Fibroblast of upper back skin (primary cell): ENCODE data around the gene CSRP3.
"Not testable (repeated sequence)": the region's sequence is repeated elsewhere in the genome, so short reads cannot be mapped to it uniquely, and the experiment has no call there.

Experiments
- DNase-seq: peaks from one replicate; pipeline ENCODE4 v3.0.0-alpha.2; 2013

CSRP3 gene

DNA sequence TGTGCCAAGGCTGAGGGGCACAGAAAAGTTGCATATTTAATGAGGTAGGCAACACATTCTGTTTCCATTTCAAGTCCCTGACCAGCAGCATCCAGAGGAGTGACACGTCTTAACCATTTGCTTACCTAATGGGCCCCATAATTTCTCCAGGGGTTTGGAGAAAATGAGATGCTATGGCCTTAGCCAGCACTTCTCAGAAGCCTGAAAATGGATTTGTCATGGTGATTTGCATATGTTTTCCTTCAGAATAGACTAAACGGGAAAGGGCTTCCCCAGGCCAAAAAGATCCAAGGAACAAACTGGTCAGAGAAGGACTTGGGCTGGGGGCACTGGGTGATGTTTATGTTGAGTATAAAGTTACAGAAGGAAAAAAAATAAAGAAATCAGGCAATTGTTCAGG, 16.7 kb downstream of the CSRP3 start:
- no peak for DNase-seq

DNA sequence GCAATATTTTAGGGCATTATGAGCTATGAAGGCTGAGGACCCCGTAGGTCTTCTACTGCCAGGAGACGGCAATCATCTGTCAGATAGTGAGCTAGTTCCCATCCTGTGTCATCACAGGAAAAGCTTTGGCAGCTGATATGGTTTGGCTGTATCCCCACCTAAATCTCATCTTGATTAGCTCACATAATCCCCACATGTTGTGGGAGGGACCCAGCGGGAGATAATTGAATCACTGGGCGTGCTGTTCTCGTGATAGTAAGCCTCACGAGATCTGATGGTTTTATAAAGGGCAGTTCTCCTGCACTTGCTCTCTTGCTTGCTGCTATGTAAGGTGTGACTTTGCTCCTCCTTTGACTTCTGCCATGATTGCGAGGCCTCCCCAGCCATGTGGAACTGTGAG, 18.1 kb downstream of the CSRP3 start:
- peak; percentile 23 for DNase-seq

DNA sequence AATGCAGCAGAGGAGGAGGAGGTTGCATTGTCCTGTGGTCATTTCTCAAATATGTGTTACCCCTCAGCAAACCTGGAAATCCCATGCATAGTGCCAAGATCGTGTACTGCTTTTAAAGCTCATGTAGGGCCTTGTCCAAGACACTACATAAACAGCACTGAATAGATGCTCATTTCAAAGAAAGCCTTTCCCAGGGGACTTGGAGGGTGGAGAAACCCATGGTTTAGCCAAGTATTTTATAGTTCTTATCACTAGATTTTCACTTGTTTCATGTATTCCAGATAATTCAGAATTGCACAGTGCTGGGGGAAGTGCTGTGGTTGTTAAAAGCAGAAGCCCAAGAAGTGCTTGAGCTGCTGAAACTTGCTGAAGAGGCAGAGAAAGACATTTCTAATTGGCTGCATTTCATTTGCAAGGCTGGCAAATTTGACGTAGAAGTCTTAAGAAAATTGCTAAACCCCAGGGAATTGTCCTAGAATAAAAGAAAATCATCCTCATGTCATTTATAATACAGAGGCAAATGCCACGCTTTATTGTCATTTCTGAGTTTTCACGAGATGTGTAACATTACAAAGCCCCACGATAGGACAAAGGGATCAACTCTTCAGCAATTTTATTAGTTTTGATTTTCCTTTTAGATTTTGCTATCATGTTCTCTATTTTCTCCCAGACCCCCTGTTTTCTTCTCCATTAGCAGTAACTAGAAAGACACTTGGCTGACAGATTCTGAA, 20.1 kb downstream of the CSRP3 start:
- DNase-seq: no peak

DNA sequence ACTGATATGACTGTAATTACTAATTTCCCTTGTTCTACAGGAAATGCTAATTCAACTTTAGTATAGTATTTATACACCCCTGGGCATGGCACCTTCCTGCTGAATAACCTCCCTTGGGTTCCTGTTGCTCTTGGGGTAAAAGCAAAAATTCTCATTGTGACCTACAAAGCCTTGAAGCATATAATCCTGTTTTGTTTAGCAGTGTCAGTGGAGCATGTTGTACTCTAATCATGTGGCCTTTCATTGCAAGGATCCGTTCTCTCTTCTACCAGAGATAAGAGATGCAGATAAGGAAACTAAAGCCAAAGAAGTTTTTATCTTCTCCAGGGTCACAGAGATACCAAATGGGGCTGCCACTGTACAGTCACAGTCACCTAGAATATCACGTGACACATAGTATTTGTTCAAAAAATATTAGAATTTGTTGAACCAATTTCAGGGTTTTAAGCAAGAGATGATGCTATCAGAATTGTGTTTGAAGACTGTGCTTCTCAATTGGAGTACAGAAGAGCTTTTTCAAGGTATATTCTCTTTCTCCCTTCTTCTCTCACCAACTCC, 25.1 kb downstream of the CSRP3 start:
- DNase-seq: no peak

DNA sequence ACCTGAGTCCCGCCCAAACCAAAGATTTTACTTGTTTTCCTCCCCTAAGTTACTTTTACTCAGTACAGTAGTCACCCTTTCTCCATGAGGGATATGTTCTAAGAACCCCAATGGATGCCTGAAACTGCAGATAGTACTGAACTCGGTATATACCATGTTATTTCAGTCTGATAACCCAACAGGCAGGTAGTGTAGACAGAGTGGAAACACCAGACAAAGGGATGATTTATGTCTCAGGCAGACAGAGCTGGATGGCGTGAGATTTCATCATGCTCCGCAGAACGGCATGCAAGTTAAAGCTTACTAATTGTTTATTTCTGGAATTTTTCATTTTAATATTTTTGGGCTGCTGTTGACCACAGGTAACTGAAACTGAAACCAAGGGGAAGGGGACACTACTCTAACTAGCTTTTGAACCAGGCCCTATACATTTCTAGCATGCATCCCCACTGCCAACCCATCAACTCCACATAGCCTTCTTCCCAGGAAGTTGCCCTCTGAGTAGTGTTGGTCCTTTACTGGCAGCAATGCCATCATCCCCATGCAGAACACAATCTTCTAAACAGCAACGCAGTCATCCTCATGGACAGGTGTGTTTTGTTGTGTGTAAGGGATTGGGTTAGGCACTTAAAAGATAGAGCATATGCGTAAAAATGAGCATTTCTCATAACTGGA, 27.7 kb downstream of the CSRP3 start:
- no peak for DNase-seq

DNA sequence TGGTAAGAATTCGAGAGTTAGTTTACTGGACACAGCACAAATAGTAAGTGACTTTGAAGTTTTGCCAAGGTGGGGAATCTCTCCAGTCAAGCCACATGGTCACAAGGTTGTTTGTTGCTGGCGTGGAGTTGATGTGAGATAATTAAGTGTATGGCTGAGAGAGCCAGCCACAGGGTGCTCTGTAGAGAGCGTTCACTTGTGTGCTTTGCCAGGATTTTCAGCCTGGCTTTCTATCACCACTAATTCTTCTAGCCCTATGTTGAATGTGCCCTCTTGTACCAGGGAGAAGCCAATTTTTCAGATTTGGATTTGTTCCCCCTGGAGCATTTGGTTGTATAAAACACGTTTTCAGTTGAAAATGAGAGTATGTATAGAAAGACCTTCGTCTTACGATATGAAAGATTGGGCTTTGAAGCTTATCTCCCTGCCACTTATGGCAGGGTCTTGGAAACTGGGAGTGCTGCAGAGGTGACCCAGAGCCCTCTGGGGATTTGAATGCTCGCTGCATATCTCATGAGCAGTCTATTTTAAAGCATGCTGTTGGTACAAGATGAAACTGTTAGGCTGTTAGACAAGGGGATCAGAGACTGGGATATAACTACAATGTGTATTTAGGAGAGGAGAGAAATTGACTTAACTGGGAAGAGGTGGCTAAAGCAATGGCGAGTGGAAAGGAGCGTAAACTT, 28.6 kb downstream of the CSRP3 start:
- no peak for DNase-seq

DNA sequence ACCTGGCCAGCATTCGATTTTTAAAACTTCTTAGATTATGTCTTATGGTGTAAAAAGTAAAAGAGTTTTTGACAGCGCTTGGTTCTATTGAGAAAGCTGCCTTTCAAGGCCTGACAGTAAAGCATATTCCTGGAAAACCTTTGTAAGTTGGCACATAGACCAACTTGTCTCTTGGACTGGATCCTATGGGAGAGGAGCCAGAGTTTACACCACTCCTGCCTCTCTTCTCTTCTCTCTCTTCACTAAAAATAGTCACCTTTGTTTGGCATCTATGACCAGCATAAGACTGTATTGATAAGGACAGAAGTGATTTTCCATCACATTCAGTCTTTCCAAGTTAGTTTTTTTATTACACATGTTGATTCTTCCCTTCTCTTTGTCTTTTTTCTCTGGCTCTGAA, 33.7 kb downstream of the CSRP3 start:
- no peak for DNase-seq

DNA sequence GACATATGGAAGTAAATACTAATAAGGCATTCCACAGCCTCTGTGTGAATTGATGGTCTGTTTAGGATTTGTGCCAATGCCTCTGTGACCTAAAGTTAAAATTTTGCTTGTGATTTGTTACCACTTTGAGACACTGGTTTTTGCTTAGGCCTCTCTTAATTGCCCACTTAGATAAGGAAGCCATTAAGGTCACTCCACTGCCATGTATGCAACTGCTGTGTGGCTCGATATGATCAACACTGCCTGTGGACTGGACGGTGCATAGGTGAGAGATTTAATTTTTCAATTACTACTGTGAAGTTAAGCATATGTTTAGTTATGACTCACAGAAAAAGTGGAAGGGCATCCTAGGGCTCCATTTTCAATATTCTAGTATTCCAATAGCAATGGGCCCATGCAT, 36.9 kb downstream of the CSRP3 start:
- DNase-seq: no peak

DNA sequence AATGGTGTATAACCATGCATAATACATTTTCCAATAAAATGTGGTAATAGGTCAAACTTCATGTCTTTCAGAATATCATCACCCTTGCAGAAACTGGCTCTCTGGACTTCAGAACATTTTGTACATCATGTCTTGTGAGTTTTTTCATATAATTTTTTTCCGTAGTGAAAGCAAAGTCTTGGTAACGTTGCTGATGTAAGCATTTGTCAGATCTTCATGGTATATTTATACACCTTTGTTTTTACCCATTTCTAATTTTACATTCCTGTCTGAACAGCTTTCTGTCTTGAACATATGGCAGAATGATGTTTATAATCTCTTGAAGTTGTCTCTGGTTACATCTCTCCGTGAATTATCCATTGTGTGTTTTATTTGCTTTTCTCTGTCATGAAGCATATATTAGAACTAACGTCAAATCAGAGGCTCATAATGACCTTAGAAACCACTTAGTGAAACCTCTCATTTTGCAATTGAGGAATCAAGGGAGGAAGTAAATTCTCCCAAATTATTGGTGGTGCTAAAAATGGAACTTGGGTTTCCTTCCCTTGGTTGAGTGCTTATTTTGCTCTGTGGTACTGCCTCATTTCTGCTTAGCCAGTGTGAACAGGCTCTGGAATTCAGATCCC, 37.4 kb downstream of the CSRP3 start:
- no peak for DNase-seq

DNA sequence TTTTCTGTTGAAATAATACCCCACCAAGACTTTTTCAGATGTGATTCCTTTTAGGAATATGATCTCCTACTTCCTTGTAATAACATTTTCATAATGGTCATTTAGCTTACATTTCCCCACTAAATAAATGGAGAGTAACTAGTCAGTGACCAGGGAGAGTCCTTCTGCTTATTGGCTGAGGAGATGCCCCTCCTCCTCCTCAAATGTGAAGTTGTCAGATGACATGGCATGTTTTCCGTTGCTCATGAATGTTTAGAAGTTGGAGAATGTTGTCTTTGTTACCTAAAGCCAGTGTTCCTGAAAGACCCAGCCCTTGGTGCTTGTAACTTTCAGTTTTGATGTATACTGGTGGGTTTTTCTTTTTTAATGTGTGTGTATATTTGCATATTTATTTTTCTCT, 38.2 kb downstream of the CSRP3 start:
- no peak for DNase-seq

DNA sequence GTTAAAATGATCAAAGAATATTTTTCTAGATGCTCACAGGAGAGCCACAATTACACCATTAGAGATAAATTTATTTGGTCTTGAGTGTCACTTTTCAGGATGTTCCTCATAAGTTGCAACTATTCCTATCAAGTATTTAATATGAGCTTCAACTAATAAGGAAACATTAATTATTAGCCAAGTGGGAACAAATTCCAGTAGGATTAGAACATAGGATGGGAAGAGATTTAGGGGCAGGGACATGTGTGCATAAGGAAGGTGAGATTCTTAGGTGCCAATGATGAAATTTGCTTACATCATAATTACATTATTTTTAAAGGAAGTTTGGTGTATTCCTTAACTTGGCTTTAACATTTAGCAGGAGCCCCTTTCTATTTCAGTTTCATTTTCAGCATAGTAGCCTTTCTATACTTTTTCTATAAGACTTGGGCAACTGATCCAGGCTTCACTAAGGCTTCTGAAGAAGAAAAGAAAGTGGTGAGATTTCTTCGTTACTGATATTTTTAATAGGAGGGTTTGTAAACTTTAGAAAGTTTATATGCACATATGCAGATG, 38.8 kb downstream of the CSRP3 start:
- DNase-seq: no peak

DNA sequence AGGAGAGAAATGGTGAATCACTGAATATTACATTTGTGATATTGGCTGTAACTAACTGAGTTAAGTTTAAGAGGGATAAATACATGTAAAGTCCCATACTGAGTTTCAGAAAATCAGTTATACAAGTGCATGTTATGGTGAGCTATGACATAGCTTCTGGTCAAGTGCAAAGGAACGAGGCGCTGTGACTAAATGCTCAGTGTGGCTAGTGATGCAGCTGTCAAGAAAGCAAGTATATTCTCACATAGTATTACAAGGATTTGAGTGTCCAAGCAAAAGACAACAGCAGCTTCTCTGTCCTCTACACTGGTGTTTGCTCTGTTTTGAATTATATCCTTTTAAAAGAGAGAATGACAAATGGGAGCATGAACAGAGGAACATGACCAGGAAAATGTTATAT, 40.1 kb downstream of the CSRP3 start:
- no peak for DNase-seq

DNA sequence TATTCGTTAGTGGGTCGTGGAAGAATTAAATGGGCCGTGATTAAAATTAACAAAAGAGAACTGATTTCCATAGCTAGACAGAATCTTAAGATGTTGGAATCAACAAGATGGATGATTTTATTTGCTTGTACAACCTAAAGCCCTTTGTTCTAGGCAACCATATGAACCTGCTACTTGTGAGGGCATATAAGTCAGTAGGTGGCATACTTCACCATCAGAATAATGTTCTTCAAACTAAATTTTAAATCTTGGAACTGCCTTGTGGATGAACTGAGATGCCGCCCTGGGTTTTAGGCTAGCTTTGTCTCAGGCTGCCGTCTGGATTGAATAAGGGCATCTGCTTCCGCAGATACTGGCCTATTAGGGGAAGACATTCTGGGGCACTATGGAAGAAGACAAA, 40.9 kb downstream of the CSRP3 start:
- DNase-seq: no peak

DNA sequence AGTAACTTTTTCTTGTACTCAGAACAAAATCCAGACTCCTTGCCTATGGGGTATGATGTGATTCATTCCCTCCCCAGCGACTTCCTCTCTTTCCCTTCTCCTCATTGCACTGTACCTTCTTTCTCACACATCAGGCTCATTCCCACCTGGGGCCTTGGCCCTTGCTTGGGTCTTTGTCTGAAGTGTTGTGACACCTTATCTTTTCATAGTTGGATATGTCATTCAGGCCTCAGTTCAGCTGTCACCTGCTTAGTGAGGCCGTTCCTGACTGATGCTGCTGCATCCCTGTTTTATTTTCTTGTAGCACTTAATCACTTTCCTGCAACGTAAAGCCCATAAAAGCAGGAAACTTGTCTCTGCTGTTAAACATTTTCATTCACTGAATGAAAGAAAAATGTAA, 44.9 kb downstream of the CSRP3 start:
- no peak for DNase-seq

DNA sequence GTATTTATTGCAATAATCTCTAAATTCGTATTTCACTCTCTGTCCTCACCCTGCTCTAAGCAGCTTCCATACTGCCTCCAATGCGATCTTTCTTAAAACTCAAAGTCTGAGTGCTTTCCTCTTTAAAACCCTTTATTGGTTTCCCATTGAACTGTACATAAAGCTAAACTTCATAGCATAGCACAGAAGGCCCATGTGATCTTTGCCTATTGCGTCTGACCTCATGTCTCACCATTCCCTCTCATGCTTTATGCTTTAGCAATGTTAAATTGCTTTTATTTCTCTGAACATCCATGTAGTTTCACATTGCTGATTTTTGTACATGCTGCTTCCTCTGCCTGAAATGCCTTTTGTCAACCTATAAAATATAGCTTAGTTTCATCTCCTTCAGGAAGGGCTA, 56.5 kb downstream of the CSRP3 start:
- no peak for DNase-seq

DNA sequence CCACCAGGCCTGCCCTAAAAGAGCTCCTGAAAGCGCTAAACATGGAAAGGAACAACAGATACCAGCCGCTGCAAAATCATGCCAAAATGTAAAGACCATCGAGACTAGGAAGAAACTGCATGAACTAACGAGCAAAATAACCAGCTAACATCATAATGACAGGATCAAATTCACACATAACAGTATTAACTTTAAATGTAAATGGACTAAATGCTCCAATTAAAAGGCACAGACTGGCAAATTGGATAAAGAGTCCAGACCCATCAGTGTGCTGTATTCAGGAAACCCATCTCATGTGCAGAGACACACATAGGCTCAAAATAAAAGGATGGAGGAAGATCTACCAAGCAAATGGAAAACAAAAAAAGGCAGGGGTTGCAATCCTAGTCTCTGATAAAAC, 64.9 kb downstream of the CSRP3 start:
- DNase-seq: not testable (repeated sequence)

DNA sequence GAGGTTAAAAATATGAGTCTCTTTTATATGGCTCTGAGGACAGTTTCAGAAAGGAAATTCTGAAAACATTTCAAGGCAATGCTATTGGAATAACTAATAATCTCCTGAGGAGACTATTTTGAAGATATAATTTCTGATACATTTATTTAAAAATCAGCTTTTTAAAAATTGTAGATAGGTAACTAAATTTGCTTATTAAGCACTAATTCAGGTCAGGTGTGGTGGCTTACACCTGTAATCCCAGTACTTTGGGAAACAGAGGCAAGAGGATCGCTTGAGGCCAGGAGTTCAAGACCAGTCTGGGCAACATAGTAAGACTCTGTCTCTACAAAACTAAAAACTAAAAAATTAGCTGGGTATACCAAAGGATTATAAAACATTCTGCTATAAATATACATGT, 67.8 kb downstream of the CSRP3 start:
- DNase-seq: no peak
